ENCODE data around the gene KRT4.

- TF ChIP-seq CTCF (conservative IDR thresholded peaks at IDR 0.05; ENCODE audit: low read depth, low read length) = no peak
- TF ChIP-seq EZH2 (IDR thresholded peaks at IDR 0.05; ENCODE audit: low read length, unreplicated experiment) = no peak
These were observed 48.1 kb upstream of the KRT4 start for GRCh38 chr12:52862023-52862422.
